NT2/D1 (cell line): ENCODE data around the gene ABR.
A peak's percentile ranks its signal among the peaks of the same experiment; 100 is the strongest.

Source experiments
- DNase-seq: peaks from one replicate; pipeline ENCODE4 v3.0.0-alpha.2; 2011; ENCODE audit warnings: low read depth, low spot score
- H3K27me3 ChIP-seq: 2 replicates; pipeline ENCODE4 v1.6.0; 2011; ENCODE audit warnings: mild to moderate bottlenecking; ENCODE audit not compliant: insufficient read length, insufficient read depth
- H3K36me3 ChIP-seq: 2 replicates; pipeline ENCODE4 v1.6.1; 2011; ENCODE audit warnings: mild to moderate bottlenecking, low read length, mixed read lengths; ENCODE audit not compliant: insufficient read depth, insufficient read length
- H3K4me1 ChIP-seq: 2 replicates; pipeline ENCODE4 v1.5.1; 2011; ENCODE audit not compliant: insufficient read depth, insufficient read length
- H3K4me3 ChIP-seq: 2 replicates; pipeline ENCODE4 v1.5.1; 2011; ENCODE audit warnings: low read depth; ENCODE audit not compliant: insufficient read length
- H3K9ac ChIP-seq: 2 replicates; pipeline ENCODE4 v1.6.0; 2011; ENCODE audit warnings: low read depth; ENCODE audit not compliant: insufficient read length
- H3K9me3 ChIP-seq: 2 replicates; pipeline ENCODE4 v1.5.1; 2011; ENCODE audit warnings: mild to moderate bottlenecking, low read length; ENCODE audit not compliant: insufficient read depth
- SUZ12 ChIP-seq: IDR thresholded peaks from 2 replicates; pipeline ENCODE4 v1.6.1; 2011; ENCODE audit not compliant: insufficient read length, insufficient read depth; ENCODE audit errors: extremely low read depth
- YY1 ChIP-seq: IDR thresholded peaks from 2 replicates; pipeline ENCODE4 v1.6.1; 2011; ENCODE audit not compliant: insufficient read length, insufficient read depth
- ZNF274 ChIP-seq: IDR thresholded peaks from 2 replicates; pipeline ENCODE4 v1.6.1; 2011; ENCODE audit warnings: mild to moderate bottlenecking, low read depth, low read length

ABR gene

DNA sequence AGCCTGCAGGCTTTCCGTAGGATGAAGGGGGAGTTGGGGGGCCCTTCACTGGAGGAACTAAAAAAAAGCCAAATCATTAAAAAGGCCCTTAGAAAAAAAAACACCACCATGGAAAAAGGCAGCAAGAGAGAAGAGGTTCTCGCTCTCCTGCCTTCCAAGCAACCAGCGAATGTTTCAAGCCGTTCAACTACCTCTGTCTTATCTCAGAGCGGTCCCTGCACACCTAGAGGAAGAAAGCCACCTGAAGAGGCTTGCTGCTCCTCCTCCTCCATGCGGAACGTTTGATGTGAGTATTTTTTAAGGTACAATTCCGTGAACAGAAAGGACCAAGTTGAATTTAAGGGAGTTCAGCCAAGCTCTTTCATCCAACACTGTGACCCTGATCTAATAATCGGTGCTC, 209.4 kb downstream of the ABR start:
- Histone ChIP-seq H3K36me3 (peaks cover 16% of the 10 kb centered on the region), H3K4me1 (peaks cover 9% of the 10 kb centered on the region), H3K9ac (peak overlapping the region; percentile 32), H3K9me3 (no peaks in the 10 kb centered on the region), H3K27me3 (no peaks in the 10 kb centered on the region), H3K4me3 (no peak overlapping the region)
- no peak for DNase-seq
- TF ChIP-seq SUZ12 (no peak), YY1 (no peak), ZNF274 (no peak)

DNA sequence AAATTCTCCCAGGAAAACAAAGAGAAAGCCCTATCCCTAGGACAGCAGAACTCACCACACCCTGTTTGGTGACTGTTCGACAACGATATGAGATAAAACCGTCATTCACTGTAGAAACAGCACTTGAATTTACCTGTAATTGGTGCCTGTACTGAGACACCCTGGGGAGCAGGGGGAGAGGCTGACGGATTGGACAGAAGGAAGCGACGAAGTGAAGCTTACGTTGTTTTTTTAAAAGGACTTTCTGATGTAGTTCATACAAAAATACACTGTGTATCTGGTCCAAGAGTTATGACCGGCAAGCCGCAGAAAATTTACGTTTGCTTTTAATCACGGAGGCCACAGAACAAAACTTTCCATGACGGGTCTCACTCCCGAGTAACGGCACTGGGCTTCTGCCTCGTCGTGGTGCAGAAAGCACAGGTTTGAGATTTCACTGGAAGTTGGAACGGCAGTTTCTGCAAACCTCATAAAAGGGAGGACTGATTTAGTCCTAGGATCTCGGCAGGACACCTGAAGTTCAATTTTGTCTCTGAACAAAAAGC, 209.9 kb downstream of the ABR start:
- no peak for DNase-seq
- H3K4me3 ChIP-seq: no peak overlapping the region
- peaks cover 11% of the 10 kb centered on the region for H3K36me3 ChIP-seq
- no peak for TF ChIP-seq ZNF274
- no peak for TF ChIP-seq SUZ12
- TF ChIP-seq YY1: no peak
- no peak overlapping the region for H3K9ac ChIP-seq
- peaks cover 12% of the 10 kb centered on the region for H3K4me1 ChIP-seq
- no peaks in the 10 kb centered on the region for H3K27me3 ChIP-seq
- no peaks in the 10 kb centered on the region for H3K9me3 ChIP-seq

DNA sequence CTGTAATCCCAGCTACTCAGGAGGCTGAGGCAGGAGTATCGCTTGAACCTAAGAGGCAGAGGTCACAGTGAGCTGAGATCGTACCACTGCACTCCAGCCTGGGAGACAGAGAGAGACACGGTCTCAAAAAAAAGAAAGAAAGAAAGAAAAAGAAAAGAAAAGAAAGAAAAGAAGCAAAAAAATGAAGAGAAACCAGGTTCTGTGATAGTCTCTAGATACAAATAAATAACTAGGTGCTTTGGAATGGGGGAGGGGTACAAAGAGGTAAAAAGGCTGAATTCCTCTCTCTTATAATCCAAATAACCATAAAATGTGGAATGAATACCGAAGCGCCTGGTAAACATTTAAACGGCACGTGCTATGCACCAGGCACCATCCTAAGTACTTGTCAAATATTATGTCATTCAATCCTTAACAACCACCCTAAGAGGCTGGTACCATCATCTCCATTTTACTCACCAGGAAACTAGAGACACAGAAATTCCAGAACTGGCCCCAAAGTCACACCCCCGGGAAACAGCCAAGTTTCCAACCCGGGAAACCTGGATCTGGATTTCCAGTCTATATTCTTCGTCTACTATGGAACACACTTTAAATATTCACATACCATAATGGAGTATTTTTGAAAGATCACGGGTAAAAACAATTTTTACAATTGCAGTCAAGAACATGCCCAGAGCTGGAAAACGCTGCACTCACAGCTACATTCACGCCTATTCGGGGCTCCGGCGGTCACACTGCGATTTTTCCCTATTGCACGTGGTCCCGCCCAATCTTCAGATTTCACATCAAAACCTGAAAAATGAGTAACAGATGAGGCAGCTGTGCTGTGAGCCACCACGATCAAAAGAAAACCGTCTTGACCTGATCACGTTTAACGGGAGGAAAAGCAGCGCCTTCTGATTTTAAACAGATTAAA, 210.7 kb downstream of the ABR start:
- TF ChIP-seq SUZ12 (no peak), YY1 (no peak), ZNF274 (no peak)
- Histone ChIP-seq H3K9me3 (no peaks in the 10 kb centered on the region), H3K4me3 (no peak overlapping the region), H3K9ac (no peak overlapping the region), H3K36me3 (peaks cover 11% of the 10 kb centered on the region), H3K27me3 (no peaks in the 10 kb centered on the region), H3K4me1 (peaks cover 12% of the 10 kb centered on the region)
- no peak for DNase-seq

DNA sequence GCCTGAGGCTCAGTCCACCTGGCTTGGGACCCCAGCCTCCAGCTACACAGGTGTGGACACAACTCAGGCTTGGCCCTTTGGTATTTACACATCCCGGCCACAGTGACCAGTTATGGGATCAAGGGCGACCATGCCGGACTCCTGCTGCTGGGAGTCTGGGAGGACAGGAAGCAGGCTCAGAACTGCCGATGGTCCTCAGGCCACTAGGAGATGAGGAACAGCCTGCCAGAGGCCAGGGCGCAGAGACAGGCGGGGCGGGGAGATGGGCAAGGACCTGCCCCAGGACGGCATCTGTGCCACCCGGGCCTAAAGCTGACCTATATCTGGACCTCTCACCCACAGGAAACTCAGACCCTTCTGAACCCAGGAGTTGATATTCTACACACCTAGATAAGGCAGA, 212.7 kb downstream of the ABR start:
- no peaks in the 10 kb centered on the region for H3K27me3 ChIP-seq
- peaks cover 11% of the 10 kb centered on the region for H3K36me3 ChIP-seq
- DNase-seq: no peak
- H3K9me3 ChIP-seq: no peaks in the 10 kb centered on the region
- TF ChIP-seq YY1 (no peak), ZNF274 (no peak)
- peaks cover 11% of the 10 kb centered on the region for H3K4me1 ChIP-seq
- no peak overlapping the region for H3K4me3 ChIP-seq
- no peak overlapping the region for H3K9ac ChIP-seq

GRCh38 chr17:965311-965989, 214.3 kb downstream of the ABR start:
- Histone ChIP-seq H3K4me3 (no peak overlapping the region), H3K27me3 (no peaks in the 10 kb centered on the region), H3K9ac (no peak overlapping the region), H3K36me3 (peaks cover 12% of the 10 kb centered on the region), H3K4me1 (peaks cover 11% of the 10 kb centered on the region), H3K9me3 (no peaks in the 10 kb centered on the region)
- no peak for DNase-seq
- TF ChIP-seq YY1 (no peak), ZNF274 (no peak), SUZ12 (no peak)

- peaks cover 12% of the 10 kb centered on the region for H3K36me3 ChIP-seq
- no peaks in the 10 kb centered on the region for H3K9me3 ChIP-seq
- peaks cover 11% of the 10 kb centered on the region for H3K4me1 ChIP-seq
- H3K9ac ChIP-seq: no peak overlapping the region
- DNase-seq: no peak
- TF ChIP-seq ZNF274 (no peak), YY1 (no peak), SUZ12 (no peak)
- H3K27me3 ChIP-seq: no peaks in the 10 kb centered on the region
- H3K4me3 ChIP-seq: no peak overlapping the region
Measured at GRCh38 chr17:964876-965275, 214.9 kb downstream of the ABR start.

GRCh38 chr17:962670-963069, 217.1 kb downstream of the ABR start:
- H3K4me1 ChIP-seq: peaks cover 11% of the 10 kb centered on the region

More at GRCh38 chr17:962670-963069, 217.1 kb downstream of the ABR start:
- Histone ChIP-seq H3K36me3 (peaks cover 12% of the 10 kb centered on the region), H3K9me3 (no peaks in the 10 kb centered on the region), H3K27me3 (no peaks in the 10 kb centered on the region), H3K4me3 (no peak overlapping the region), H3K9ac (no peak overlapping the region)
- DNase-seq: peak; percentile 68
- TF ChIP-seq YY1 (no peak), SUZ12 (no peak), ZNF274 (no peak)
